Measurements from ENCODE around the gene PPARD.

DNA sequence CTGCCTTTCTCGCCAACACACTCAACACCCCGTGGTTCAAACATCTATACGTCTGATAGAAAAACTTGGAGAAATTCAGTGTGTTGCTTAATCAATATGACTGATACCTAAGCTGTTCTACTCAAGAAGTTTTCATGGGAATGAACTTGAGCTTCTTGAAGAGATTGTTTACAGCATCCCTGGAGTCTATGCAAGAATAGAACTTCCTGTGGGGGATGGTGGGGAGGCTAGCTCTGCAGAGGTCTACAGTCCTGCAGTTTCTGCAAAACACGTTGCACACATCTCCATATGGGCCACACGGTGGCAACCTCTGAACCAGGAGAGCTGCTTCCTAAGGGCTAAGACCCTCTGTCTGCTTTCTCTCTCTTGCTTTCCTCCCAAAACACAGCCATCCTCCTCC, 77.1 kb downstream of the PPARD start:
- no peak for TF ChIP-seq POLR2A (IDR thresholded peaks at IDR 0.05)
- TF ChIP-seq, protein P1, sequence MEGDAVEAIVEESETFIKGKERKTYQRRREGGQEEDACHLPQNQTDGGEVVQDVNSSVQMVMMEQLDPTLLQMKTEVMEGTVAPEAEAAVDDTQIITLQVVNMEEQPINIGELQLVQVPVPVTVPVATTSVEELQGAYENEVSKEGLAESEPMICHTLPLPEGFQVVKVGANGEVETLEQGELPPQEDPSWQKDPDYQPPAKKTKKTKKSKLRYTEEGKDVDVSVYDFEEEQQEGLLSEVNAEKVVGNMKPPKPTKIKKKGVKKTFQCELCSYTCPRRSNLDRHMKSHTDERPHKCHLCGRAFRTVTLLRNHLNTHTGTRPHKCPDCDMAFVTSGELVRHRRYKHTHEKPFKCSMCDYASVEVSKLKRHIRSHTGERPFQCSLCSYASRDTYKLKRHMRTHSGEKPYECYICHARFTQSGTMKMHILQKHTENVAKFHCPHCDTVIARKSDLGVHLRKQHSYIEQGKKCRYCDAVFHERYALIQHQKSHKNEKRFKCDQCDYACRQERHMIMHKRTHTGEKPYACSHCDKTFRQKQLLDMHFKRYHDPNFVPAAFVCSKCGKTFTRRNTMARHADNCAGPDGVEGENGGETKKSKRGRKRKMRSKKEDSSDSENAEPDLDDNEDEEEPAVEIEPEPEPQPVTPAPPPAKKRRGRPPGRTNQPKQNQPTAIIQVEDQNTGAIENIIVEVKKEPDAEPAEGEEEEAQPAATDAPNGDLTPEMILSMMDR (IDR thresholded peaks at IDR 0.05 in 8 of 11, conservative IDR thresholded peaks at IDR 0.05 in 3 of 11) = no peak

Measured in spleen (tissue), 7 donors.